A673 (cell line): Measurements from ENCODE around the gene TRIM25. TPM values are rescaled to one million over a fixed set of nuclear protein-coding genes. Genes with fewer than 3 reads are reported as not detected.

Experiments
- BruUV-seq: library from RNA; stranded (reverse); fragments of 400-500 nt; replicated peaks from 2 replicates; lab custom pipeline; 2021; lab: Mats Ljungman, UMichigan
- CTCF ChIA-PET: fragments of 300-600 bp; sonication (Branson Sonifier 250); formaldehyde crosslinking; loops from one replicate; lab custom pipeline; 2022; ENCODE audit warnings: antibody characterized with exemption; lab: Charles Lee
- POLR2A ChIA-PET: fragments of 300-600 bp; sonication (Branson Sonifier 250); formaldehyde crosslinking; loops from one replicate; lab custom pipeline; 2022; ENCODE audit warnings: antibody characterized with exemption; ENCODE audit not compliant: low non-redundant PET; lab: Charles Lee
- DNase-seq: peaks from one replicate; pipeline ENCODE4 v3.0.0-alpha.2; 2015; ENCODE audit warnings: low spot score
- H3K27ac ChIP-seq: fragments of 200-600 bp; sonication (generic); 2 replicates; pipeline ENCODE4 v1.5.1; 2016; ENCODE audit warnings: mixed run types, low read depth, mild to moderate bottlenecking, mixed read lengths, antibody characterized with exemption, low read length; ENCODE audit not compliant: poor library complexity, severe bottlenecking
- H3K27me3 ChIP-seq: fragments of 200-600 bp; sonication (generic); replicated peaks from 2 replicates; pipeline ENCODE4 v1.6.1; 2017; ENCODE audit warnings: mixed run types, low read depth, mild to moderate bottlenecking, mixed read lengths, antibody characterized with exemption, low read length; ENCODE audit not compliant: insufficient read depth, poor library complexity
- H3K36me3 ChIP-seq: fragments of 200-600 bp; sonication (generic); 2 replicates; pipeline ENCODE4 v1.6.1; 2016; ENCODE audit warnings: mixed run types, mild to moderate bottlenecking, mixed read lengths, antibody characterized with exemption, low read length; ENCODE audit not compliant: insufficient read depth, poor library complexity, severe bottlenecking
- H3K4me1 ChIP-seq: fragments of 200-600 bp; sonication (generic); 2 replicates; pipeline ENCODE4 v1.6.1; 2017; ENCODE audit warnings: mixed run types, mild to moderate bottlenecking, mixed read lengths, antibody characterized with exemption, low read length; ENCODE audit not compliant: insufficient read depth, poor library complexity, severe bottlenecking
- H3K4me3 ChIP-seq: fragments of 200-600 bp; sonication (generic); 2 replicates; pipeline ENCODE4 v1.5.1; 2016; ENCODE audit warnings: low read depth, mixed run types, mild to moderate bottlenecking, mixed read lengths, low read length; ENCODE audit not compliant: poor library complexity, severe bottlenecking
- H3K9me3 ChIP-seq: fragments of 200-600 bp; sonication (generic); 2 replicates; pipeline ENCODE4 v1.6.1; 2016; ENCODE audit warnings: mixed run types, low read depth, mild to moderate bottlenecking, mixed read lengths, antibody characterized with exemption, low read length; ENCODE audit not compliant: poor library complexity, severe bottlenecking
- CTCF ChIP-seq: fragments of 300-800, 200-600 bp; sonication (generic); conservative IDR thresholded peaks from 2 replicates; pipeline ENCODE4 v1.5.1; 2017; ENCODE audit warnings: low read depth, mild to moderate bottlenecking, antibody characterized with exemption, low read length, moderate library complexity, mixed read lengths
- EZH2 ChIP-seq: fragments of 200-600 bp; sonication (generic); IDR thresholded peaks from 2 replicates; pipeline ENCODE4 v1.6.1; 2017; ENCODE audit warnings: borderline replicate concordance, low read depth, mild to moderate bottlenecking, mixed read lengths, antibody characterized with exemption, low read length; ENCODE audit not compliant: poor library complexity, severe bottlenecking
- intact Hi-C: fragments of 100-400 bp; cut with micrococcal nuclease; formaldehyde crosslinking; loops from one replicate; pipeline ENCODE4 v1.10.0; 2022; ENCODE audit not compliant: unreplicated experiment
- total RNA-seq: library from RNA; stranded (reverse); gene quantifications from 2 replicates; pipeline ENCODE4 v1.2.3, GENCODE V29; 2021

TRIM25 gene
- total RNA-seq, 1 experiment from 2014 or later, result 58.0 TPM

DNA sequence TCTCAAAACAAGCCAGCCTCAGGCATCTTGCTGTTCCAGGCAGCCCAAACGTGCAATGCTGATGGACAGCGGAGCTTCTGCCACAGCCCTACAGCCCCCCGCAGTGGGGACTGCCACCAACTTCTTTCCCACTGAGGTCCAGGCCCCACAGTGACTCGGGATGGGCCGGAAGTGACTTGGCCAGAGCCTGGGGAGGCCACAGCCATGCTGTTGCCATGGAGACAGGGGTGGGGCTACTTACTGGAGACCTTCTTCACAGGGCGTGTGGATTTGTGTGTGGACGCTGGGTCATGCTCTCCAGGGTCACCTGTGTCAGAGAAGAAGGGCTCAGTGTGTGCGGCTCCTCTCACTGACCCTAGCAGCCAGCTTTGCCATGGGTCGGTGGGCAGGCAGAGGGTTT, 15.0 kb downstream of the TRIM25 start:
- ChIA-PET CTCF (no interaction called here), POLR2A (no interaction called here)
- no TSS peak for BruUV-seq
- TF ChIP-seq CTCF, result no peak
- H3K9me3 ChIP-seq, result no peaks in the 10 kb centered on the region
- peaks cover 41% of the 10 kb centered on the region for H3K36me3 ChIP-seq
- no peak overlapping the region for H3K4me3 ChIP-seq
- intact Hi-C loops, result no loop called here
- DNase-seq, result no peak
- H3K27me3 ChIP-seq, result no peaks in the 10 kb centered on the region
- H3K4me1 ChIP-seq, result no peaks in the 10 kb centered on the region
- H3K27ac ChIP-seq, result no peak overlapping the region

DNA sequence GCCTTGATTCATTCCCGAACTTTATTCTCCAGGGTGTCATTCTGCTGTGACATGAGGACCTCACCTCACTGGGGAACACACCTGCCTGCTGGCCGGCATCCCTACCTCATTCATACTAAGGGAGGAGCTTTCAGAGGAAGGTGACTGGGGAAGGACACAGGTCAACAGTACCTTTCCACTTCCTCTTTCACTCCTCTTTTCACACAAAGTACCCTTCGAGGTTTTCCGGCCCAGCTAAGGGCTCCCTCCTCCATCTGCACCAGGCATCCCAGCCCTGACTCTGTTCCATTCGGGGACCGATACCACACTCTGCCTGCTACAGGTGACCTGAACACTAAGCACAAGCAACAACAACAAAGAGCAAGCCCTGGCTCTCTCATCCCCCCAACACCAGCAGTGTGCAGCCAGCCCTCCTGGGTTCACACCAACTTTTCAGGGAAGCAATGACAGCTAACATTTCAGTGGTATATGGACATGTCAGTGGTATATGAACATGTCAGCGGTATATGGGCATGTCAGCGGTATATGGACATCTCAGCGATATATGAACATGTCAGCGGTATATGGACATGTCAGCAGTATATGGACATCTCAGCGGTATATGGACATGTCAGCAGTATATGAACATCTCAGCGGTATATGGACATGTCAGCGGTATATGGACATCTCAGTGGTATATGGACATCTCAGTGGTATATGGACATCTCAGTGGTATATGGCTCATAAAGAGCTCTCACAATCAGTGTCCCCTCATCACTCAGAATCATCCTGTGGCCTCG, 16.0 kb downstream of the TRIM25 start:
- TF ChIP-seq CTCF (no peak), EZH2 (no peak)
- no peaks in the 10 kb centered on the region for H3K9me3 ChIP-seq
- no peaks in the 10 kb centered on the region for H3K4me1 ChIP-seq
- no peak overlapping the region for H3K27ac ChIP-seq
- no peak for DNase-seq
- H3K27me3 ChIP-seq, result no peaks in the 10 kb centered on the region
- intact Hi-C loops, result no loop called here
- H3K36me3 ChIP-seq, result peaks cover 33% of the 10 kb centered on the region
- BruUV-seq, result no TSS peak
- POLR2A ChIA-PET, result no interaction called here
- CTCF ChIA-PET, result no interaction called here
- no peak overlapping the region for H3K4me3 ChIP-seq

DNA sequence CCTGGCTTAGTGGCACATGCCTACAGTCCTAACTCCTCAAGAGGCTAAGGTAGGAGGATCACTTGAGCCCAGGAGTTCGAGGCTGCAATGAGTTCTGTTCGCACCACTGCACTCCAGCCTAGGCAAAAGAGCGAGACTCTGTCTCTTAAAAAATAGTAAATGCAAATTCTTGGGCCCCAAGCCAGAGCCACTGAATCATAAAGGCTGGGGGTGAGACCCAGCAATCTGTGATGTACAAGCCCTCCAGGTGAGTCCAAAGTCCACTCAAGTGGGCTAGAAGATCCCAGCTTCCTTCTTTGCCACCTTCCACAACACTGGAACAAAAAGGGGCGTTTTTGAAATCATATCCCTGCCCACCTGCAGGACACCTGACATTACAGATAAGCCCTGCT, 16.9 kb downstream of the TRIM25 start:
- ChIA-PET CTCF (interaction anchor here (0.7 kb wide), 1 partner anchor 1409 kb away, joined by 3 read pairs; no protein-coding TSS in a partner anchor), POLR2A (no interaction called here)
- no TSS peak for BruUV-seq

More for the DNA sequence above, 16.9 kb downstream of the TRIM25 start:
- Histone ChIP-seq H3K27ac (no peak overlapping the region), H3K27me3 (no peaks in the 10 kb centered on the region), H3K4me1 (no peaks in the 10 kb centered on the region), H3K4me3 (no peak overlapping the region), H3K9me3 (no peaks in the 10 kb centered on the region), H3K36me3 (peaks cover 29% of the 10 kb centered on the region)
- TF ChIP-seq EZH2, result no peak
- no peak for TF ChIP-seq CTCF
- intact Hi-C loops, result no loop called here
- no peak for DNase-seq
